HG03558 (cell line): ENCODE data around the gene TRMT2A.

Experiments used
- ATAC-seq: cut with Tn5 transposase; IDR thresholded peaks from one replicate; pipeline ENCODE4 v1.9.1; 2021; ENCODE audit warnings: moderate number of reproducible peaks; ENCODE audit not compliant: unreplicated experiment; ENCODE audit errors: extremely low read depth

TRMT2A gene

GRCh38 chr22:20149257-20150250 lies 32.5 kb upstream of the TRMT2A start:
- ATAC-seq, result no peak

- no peak for ATAC-seq
Measured at GRCh38 chr22:20148414-20148813, 31.4 kb upstream of the TRMT2A start.

- ATAC-seq, result no peak
Measured at GRCh38 chr22:20147237-20147988, 30.4 kb upstream of the TRMT2A start.

- ATAC-seq, result no peak
Measured at GRCh38 chr22:20146777-20147176, 29.8 kb upstream of the TRMT2A start.

GRCh38 chr22:20145832-20146223 lies 28.8 kb upstream of the TRMT2A start:
- no peak for ATAC-seq

GRCh38 chr22:20145206-20145831 lies 28.3 kb upstream of the TRMT2A start:
- no peak for ATAC-seq

- no peak for ATAC-seq
Measured at GRCh38 chr22:20143883-20144665, 27.0 kb upstream of the TRMT2A start.

- no peak for ATAC-seq
Measured at GRCh38 chr22:20142711-20143621, 25.9 kb upstream of the TRMT2A start.

- ATAC-seq, result no peak
Measured at GRCh38 chr22:20141186-20142077, 24.4 kb upstream of the TRMT2A start.

- ATAC-seq, result no peak
Measured at GRCh38 chr22:20140521-20140964, 23.5 kb upstream of the TRMT2A start.

- no peak for ATAC-seq
Measured at GRCh38 chr22:20140107-20140445, 23.1 kb upstream of the TRMT2A start.

- ATAC-seq, result no peak
Measured at GRCh38 chr22:20139391-20140106, 22.5 kb upstream of the TRMT2A start.

- no peak for ATAC-seq
Measured at GRCh38 chr22:20138868-20139267, 21.8 kb upstream of the TRMT2A start.

GRCh38 chr22:20138417-20138738 lies 21.4 kb upstream of the TRMT2A start:
- no peak for ATAC-seq

- no peak for ATAC-seq
Measured at GRCh38 chr22:20137671-20138416, 20.8 kb upstream of the TRMT2A start.

- ATAC-seq, result no peak
Measured at GRCh38 chr22:20137113-20137512, 20.1 kb upstream of the TRMT2A start.

GRCh38 chr22:20136603-20136873 lies 19.5 kb upstream of the TRMT2A start:
- no peak for ATAC-seq
